ENCODE data around the gene ASXL2.

DNA sequence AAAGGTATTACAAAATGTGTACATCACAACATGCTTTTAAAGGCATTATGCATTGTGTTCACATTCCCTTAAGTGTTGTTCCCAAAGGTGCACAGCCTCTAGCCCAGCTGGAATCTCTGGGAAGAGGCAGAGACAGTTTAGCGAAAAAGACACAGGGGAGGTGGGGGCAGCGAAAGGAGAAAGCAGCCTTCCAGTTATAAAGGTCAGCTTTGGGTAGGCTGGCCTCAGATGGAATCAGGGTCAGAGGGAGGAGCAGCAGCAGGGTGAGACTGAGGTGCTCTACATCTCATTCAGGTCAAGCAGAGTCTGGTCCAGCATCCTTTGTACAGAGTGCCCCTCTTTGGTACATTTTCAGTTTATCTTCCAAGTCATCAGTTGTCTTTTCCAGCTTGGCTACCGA is 68.6 kb downstream of the ASXL2 start:
- TF ChIP-seq POLR2AphosphoS5 (IDR thresholded peaks at IDR 0.05) (no peak), POLR2A (IDR thresholded peaks at IDR 0.05) (no peak)
- TF ChIP-seq, protein P1, sequence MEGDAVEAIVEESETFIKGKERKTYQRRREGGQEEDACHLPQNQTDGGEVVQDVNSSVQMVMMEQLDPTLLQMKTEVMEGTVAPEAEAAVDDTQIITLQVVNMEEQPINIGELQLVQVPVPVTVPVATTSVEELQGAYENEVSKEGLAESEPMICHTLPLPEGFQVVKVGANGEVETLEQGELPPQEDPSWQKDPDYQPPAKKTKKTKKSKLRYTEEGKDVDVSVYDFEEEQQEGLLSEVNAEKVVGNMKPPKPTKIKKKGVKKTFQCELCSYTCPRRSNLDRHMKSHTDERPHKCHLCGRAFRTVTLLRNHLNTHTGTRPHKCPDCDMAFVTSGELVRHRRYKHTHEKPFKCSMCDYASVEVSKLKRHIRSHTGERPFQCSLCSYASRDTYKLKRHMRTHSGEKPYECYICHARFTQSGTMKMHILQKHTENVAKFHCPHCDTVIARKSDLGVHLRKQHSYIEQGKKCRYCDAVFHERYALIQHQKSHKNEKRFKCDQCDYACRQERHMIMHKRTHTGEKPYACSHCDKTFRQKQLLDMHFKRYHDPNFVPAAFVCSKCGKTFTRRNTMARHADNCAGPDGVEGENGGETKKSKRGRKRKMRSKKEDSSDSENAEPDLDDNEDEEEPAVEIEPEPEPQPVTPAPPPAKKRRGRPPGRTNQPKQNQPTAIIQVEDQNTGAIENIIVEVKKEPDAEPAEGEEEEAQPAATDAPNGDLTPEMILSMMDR (IDR thresholded peaks at IDR 0.05): no peak

Data from upper lobe of left lung (tissue), 4 donors.